Islet precursor cell (in vitro differentiated cells): ENCODE data around the gene NUDT16L1.

Source experiments
- DNase-seq: peaks from one replicate; pipeline ENCODE4 v3.0.0-alpha.2; 2018

Gene NUDT16L1

DNA sequence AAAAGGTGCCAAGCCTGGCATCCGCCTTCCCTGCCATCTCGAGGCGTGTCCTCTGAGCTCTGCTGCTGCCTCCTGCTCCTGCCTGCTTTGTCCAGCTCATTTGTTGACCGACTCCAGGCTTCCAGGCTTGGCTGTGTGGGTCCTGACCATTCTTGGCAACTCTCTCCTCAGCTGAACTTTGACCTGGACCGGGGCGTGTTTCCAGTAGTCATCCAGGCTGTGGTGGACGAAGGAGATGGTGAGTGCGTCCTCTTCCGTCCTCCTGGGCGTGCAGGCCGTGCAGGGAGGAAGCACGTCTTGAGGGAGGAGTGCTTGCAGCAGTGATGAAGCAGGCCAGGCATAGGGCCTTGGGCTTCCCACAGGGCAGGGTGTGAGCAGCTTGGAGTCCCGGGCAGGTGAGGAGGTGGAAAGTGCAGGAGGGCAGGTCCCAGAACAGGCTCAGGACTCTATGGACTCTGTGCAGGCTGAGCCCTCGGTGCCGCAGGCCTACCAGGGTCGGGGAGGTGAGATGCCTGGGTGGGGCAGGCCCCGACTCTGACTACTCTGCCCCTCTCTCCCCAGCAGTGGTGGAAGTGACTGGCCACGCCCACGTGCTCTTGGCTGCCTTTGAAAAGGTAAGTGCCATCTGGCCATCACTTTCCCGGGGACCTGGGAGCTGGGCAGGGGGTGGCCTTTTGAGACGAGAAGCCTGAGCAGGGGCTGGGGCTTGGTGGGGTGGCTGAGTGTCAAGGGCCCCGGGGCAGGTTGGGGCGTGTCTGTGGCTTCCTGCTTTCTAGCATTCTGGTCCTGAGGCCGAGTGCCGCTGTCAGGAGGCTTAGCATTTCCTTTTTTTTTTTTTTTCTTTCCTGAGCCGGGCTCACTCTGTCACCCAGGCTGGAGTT, 28.6 kb upstream of the NUDT16L1 start:
- DNase-seq: no peak

GRCh38 chr16:4666537-4667202, 26.7 kb upstream of the NUDT16L1 start:
- DNase-seq: no peak

- DNase-seq: no peak
Measured at GRCh38 chr16:4667203-4667963, 26.0 kb upstream of the NUDT16L1 start.

- DNase-seq: no peak
Measured at GRCh38 chr16:4668313-4668960, 24.9 kb upstream of the NUDT16L1 start.

DNA sequence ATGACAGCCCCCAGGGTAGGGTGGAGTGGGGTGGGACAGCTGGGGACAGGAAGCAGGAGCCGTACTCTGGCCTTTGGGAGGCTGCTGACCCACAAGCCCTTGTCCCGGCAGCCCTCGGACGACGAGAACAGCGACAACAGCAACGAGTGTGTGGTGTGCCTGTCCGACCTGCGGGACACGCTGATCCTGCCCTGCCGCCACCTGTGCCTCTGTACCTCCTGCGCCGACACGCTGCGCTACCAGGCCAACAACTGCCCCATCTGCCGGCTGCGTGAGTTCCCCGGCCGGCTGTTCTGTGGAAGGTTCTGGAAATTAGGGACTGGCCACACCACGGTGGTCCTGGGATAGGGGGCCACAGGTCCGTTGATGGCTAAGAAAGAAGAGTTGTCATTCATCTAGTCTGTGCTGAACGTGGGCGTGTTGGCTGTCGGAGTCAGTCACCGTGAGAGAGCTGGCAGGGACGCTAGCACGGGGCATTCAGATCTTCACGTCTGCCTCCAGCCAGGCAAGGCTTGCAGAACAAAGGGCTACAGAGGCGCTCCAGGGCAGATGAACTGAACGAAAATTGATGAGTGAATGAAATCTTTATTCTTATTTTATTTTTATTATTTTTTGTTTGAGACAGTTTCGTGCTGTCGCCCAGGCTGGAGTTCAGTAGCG, 19.8 kb upstream of the NUDT16L1 start:
- DNase-seq: no peak

DNA sequence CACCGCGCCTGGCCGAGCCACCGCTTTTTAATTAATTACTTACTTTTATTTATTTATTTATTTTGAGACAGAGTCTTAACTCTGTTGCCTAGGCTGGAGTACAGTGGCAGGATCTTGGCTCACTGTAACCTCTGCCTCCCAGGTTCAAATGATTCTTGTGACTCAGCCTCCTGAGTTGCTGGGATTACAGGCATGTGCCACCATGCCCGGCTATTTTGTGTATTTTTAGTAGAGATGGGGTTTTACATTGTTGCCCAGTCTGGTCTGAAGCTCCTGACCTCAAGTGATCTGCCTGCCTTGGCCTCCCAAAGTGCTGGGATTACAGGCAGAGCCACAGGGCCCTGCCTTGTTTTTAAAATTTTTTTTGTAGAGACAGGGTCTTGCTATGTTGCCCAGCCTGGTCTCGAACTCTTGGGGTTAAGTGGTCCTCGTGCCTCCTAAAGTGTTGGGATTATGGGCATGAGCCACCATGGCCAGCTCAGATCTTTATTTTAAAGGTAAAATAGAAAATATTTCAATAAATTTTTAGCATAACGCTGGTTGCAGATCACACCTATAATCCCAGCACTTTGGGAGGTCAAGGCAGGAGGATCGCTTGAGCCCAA, 18.3 kb upstream of the NUDT16L1 start:
- no peak for DNase-seq

DNA sequence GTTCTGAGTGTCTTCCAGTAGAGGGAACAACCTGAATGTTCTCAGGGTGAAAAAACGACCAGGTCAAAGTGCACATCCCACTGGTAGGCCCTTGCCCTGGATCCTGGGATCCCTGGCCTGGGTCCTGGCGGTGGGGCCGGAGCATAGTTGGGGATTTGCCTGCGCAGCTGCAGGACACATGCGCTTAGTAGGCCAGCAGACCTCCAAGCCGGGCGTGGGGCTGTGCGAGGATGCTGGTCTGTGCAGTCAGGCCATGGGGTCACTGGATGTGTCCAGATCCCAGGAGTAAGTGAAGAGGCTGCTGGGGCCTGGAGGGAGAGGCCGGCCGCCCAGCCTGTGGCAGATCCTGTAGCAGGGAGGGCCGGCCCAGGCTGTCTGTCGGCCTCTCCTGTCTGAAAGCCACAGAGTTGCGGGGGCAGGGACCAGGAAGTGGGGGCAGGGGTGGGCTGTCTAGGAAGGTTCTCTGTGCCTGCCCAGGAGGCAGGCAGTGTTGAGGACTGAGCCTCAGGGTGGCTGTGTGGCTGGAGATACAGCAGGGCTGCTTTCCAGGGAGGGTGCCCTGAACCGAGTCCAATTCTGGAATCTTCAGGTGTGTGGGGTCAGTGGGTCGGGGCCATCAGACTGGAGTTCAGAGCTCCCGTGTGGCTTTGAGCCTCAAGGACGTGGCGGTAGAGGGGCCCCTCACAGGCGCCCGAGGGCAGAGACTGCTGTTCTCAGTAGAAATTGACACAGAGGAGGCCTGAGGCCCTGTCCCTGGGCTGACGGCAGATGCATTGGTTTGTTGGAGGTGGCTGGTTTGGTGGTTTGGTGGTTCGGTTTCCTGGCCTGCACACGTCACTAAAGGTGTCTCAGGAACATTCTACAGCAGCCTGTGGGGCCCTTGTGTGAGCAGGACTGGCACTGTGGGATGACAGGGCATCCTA, 17.2 kb upstream of the NUDT16L1 start:
- DNase-seq: peak; percentile 88

DNA sequence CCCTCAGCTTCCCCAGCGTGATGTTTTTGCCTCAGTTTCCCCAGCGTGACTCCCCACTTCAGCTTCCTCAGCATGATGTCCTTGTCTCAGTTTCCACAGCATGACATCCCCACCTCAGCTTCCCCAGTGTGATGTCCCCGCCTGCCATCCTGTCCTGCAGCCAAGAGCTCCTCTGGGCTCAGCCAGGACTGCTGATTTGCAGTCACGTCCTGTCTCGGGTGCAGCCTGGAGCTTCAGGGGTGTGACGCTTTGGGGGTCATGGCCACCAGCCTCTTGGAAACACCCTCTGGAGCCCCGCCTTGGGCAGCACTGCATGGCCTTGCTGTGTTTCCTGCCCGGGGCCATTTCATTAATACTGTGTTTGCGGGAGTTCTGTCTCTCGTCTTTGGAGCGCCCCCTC, 16.5 kb upstream of the NUDT16L1 start:
- no peak for DNase-seq

DNA sequence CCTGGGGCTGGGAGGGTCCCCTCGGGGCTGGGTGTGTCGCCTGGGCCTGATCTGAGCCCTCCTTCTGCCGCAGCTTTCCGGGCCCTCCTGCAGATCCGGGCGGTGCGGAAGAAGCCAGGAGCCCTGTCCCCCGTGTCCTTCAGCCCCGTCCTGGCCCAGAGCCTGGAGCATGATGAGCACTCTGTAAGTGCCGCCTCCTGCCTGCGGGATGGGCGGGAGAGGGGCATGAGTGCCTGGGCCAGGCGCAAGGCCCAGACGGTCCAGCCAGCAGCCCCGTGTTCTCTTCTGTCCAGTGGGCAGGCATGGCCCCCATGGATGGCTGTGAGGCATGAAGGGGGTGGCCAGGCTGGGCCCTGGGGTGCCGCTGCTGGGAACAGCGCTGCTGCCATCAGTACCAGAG, 16.0 kb upstream of the NUDT16L1 start:
- no peak for DNase-seq

DNA sequence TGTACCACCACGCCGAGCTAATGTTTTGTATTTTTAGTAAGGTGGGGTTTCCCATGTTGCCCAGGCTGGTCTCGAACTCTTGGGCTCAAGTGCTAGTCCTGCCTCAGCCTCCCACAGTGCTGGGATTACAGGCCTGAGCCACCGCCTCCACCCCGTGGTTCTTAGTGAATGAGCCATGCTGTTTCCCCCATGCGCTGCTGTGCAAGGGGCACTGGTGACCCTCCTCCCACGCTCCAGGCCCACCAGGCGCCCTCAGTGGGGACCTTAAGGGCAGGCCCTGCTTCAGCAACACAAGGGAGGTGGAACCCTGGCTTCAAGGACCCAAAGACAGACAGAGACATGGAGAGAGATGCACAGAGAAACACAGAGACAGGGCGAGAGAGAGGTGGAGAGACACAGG, 15.4 kb upstream of the NUDT16L1 start:
- no peak for DNase-seq

GRCh38 chr16:4678596-4678995, 14.8 kb upstream of the NUDT16L1 start:
- no peak for DNase-seq

- no peak for DNase-seq
Measured at GRCh38 chr16:4679156-4679849, 14.1 kb upstream of the NUDT16L1 start.

DNA sequence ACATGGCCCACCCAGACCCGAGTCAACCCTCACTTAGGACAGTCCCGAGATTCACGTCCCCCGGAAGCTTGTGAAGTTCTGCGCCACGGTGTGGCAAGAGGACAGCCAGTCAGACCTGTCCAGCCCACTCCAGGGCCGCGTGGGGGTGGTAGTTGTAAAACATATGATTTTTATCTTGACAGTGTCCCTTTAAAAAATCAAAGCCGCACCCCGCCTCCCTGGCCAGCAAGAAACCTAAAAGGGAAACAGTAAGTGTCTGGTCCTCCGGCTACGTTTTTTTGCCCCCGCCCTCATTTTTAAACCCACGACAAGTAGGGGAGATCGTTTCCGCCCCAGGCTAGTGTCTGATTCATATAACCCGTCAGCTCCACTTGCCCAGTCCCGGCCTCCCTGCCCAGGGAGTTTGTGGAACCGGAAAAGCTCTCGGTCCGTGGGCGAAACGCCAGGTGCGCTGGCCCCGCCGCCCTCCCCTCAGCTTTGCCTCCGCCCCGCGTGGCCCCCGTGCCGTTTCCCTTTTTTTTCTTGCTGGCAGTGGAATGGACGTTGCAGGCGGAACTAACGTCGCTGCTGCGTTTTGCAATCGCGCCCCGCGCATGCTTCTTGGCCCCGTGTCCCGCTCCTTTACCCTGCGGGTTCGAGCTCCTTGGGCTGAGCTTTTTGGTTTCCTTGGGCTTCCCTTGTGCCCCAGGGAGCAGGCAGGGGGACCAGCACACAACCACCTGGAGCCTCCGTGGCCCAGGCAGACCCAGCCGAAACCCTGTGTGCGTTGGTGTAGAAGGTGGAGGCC, 13.3 kb upstream of the NUDT16L1 start:
- DNase-seq: no peak

DNA sequence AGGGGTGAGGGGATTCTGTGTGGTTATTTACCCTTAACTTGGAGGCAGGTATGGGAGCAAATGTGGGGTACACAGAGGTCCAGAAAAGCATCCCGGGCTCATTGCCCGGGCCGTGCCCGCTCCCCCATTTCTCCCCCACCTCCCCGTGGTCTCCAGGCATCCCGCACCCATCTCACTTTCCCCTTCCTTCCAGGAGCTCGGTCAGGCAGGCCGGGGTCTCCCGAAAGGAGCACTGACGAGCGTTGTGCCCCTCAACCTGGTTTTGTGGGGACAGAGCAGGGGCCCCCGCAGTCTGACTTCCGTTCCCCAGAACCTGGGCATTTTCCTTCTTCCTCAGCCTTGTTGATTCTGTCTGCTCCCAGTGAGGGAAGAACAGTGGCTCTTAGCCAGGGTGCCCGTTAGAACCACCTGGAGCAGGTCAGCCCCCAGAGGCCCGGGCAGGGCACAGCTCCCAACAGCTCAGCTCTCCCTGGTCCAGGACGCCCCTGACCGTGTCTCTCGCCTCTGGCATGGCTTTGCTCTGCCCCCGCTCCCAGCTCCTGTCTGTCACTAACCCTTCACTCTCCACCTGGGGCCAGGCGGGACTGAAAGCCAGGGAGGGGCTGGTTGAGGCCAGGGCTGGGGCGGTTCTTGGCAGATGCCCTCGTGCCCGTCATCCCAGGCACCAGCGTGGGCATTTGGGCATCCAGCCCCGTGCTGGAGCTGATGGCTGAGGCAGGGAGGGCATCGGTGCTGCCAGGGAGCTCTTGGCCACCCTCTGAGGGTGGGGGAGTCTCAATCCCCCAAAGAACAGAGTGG, 12.5 kb upstream of the NUDT16L1 start:
- DNase-seq: no peak

DNA sequence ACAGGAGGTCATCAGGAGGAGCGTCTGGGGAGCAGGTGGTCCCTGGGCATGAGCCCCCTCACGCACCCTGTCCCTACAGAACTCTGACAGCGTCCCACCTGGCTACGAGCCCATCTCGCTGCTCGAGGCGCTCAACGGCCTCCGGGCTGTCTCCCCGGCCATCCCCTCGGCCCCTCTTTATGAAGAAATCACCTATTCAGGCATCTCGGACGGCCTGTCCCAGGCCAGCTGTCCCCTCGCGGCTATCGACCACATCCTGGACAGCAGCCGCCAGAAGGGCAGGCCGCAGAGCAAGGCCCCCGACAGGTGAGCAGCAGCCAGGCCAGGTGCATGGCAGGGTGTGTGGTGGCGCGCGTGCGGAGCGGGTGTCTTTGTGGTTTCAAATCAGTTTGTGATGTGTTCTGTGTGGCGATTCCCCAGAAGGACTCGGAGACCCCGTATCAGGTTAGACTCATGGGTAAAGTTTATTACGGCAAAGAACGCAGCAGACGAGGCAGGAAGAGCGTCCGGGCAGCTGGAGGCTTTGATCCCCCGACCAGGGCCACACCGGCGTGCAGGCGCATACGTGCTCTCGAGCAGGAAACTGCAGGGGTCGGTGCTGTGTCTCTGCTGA, 11.8 kb upstream of the NUDT16L1 start:
- DNase-seq: no peak

GRCh38 chr16:4682084-4682591, 11.2 kb upstream of the NUDT16L1 start:
- DNase-seq: no peak

DNA sequence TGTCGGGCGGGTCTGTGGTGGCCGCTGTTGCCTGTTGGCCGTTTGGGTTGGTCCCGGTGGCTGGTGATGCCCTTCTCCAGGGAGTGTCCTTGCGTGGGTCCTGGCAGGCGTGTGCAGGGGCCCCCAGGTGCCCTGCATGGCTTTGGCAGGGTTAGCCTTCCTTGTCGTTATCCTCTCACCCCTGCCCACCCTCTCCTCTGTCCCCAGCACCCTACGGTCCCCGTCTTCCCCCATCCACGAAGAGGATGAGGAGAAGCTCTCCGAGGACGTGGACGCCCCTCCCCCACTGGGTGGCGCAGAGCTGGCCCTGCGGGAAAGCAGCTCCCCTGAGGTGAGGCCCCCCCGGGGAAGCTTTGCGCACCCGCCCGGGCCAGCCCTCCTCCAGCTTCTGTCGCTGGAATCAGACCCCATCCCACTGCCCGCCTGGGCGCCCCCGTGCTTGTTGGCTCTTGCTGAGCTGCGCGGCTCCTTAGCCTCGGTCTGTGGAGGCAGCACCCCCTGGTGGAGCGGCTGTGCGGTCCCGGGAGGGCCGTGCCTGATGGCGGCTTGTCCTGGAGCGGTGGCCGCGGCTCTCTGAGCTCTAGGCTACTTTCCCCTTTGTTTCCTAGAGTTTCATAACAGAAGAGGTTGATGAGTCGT, 10.6 kb upstream of the NUDT16L1 start:
- peak; percentile 80 for DNase-seq
